GM23248 (cell line): ENCODE data around the gene IQCK. TPM values are rescaled to one million over a fixed set of nuclear protein-coding genes. Genes with fewer than 3 reads are reported as not detected.

Experiments
- DNase-seq: peaks from one replicate; pipeline ENCODE4 v3.0.0-alpha.2; 2015
- H2AFZ ChIP-seq: fragments of 200-600 bp; sonication (generic); 2 replicates; pipeline ENCODE4 v1.6.1; 2016; ENCODE audit warnings: antibody characterized with exemption
- H3F3A ChIP-seq: fragments of 200-600 bp; sonication (generic); 2 replicates; pipeline ENCODE4 v1.6.1; 2016; ENCODE audit warnings: mild to moderate bottlenecking, antibody characterized with exemption, mixed run types; ENCODE audit not compliant: insufficient read depth
- H3K27ac ChIP-seq: fragments of 200-600 bp; sonication (generic); 2 replicates; pipeline ENCODE4 v1.5.1; 2016; ENCODE audit warnings: mild to moderate bottlenecking
- H3K27me3 ChIP-seq: fragments of 200-600 bp; sonication (generic); replicated peaks from 2 replicates; pipeline ENCODE4 v1.6.1; 2016; ENCODE audit warnings: mild to moderate bottlenecking; ENCODE audit not compliant: insufficient read depth
- H3K36me3 ChIP-seq: fragments of 200-600 bp; sonication (generic); 2 replicates; pipeline ENCODE4 v1.6.1; 2016; ENCODE audit warnings: low read depth, mild to moderate bottlenecking
- H3K4me1 ChIP-seq: fragments of 200-600 bp; sonication (generic); 2 replicates; pipeline ENCODE4 v1.6.1; 2016; ENCODE audit warnings: mild to moderate bottlenecking; ENCODE audit not compliant: insufficient read depth
- H3K4me2 ChIP-seq: fragments of 200-600 bp; sonication (generic); one replicate; pipeline ENCODE4 v1.6.1; 2016; ENCODE audit warnings: mild to moderate bottlenecking; ENCODE audit not compliant: unreplicated experiment
- H3K4me3 ChIP-seq: fragments of 200-600 bp; sonication (generic); 2 replicates; pipeline ENCODE4 v1.5.1; 2016; ENCODE audit warnings: mild to moderate bottlenecking
- H3K79me2 ChIP-seq: fragments of 200-600 bp; sonication (generic); 2 replicates; pipeline ENCODE4 v1.6.1; 2016; ENCODE audit warnings: mild to moderate bottlenecking; ENCODE audit not compliant: insufficient read depth
- H3K9ac ChIP-seq: fragments of 200-600 bp; sonication (generic); 2 replicates; pipeline ENCODE4 v1.6.1; 2016; ENCODE audit warnings: mild to moderate bottlenecking
- H3K9me2 ChIP-seq: fragments of 200-600 bp; sonication (generic); 2 replicates; pipeline ENCODE4 v1.6.1; 2016; ENCODE audit warnings: mixed run types, mild to moderate bottlenecking, moderate library complexity; ENCODE audit not compliant: insufficient read depth
- H3K9me3 ChIP-seq: fragments of 200-600 bp; sonication (generic); one replicate; pipeline ENCODE4 v1.6.1; 2017; ENCODE audit warnings: low read depth
- H4K20me1 ChIP-seq: fragments of 200-600 bp; sonication (generic); 2 replicates; pipeline ENCODE4 v1.6.0; 2016; ENCODE audit not compliant: insufficient read depth
- EZH2 ChIP-seq: fragments of 200-600 bp; sonication (generic); IDR thresholded peaks from 2 replicates; pipeline ENCODE4 v1.6.1; 2018; ENCODE audit warnings: antibody characterized with exemption, mild to moderate bottlenecking; ENCODE audit not compliant: insufficient read depth, poor library complexity, severe bottlenecking
- EZH2phosphoT487 ChIP-seq: fragments of 200-600 bp; sonication (generic); IDR thresholded peaks from 2 replicates; pipeline ENCODE4 v1.6.1; 2018; ENCODE audit warnings: antibody characterized with exemption, moderate library complexity, mild to moderate bottlenecking, low read depth; ENCODE audit not compliant: insufficient read depth
- WGBS, 2 experiments: methylation state at CpG; one replicate each; pipeline ENCODE4 v1.1.6; 2015 to 2017; ENCODE audit warnings: low lambda C conversion rate in 2 of 2, low coverage in 1 of 2; ENCODE audit errors: missing lambda C conversion rate in 2 of 2; 5-methylcytosine and 5-hydroxymethylcytosine counted together
- in situ Hi-C: fragments of 300-500 bp; cut with MboI; formaldehyde crosslinking; loops from 2 replicates; pipeline ENCODE4 v1.15.0; 2020
- polyA plus RNA-seq: library from polyadenylated mRNA; unstranded; fragments of >200 nt; fragmentation: Nextera tagmentation; extraction: Ambion mirVana; gene quantifications from 2 replicates; pipeline ENCODE4 v1.2.1, GENCODE V29; 2016
- total RNA-seq: library from RNA; depleted of rRNA; stranded (reverse); fragments of >200 nt; shearing (Covaris generic); gene quantifications from 2 replicates; pipeline ENCODE4 v1.2.3, GENCODE V29; 2014

IQCK gene
- total and polyA plus RNA-seq, 2 experiments from 2014 or later = 9.7 to 9.8 TPM

- Histone ChIP-seq H3K4me3 (no peak overlapping the region), H3K27me3 (no peaks in the 10 kb centered on the region), H3K27ac (no peak overlapping the region), H3K9ac (no peak overlapping the region), H3K9me3 (no peaks in the 10 kb centered on the region), H3K9me2 (no peaks in the 10 kb centered on the region), H3K4me1 (no peaks in the 10 kb centered on the region), H3F3A (no peaks in the 10 kb centered on the region), H3K36me3 (no peaks in the 10 kb centered on the region), H2AFZ (no peak overlapping the region), H3K79me2 (no peaks in the 10 kb centered on the region), H3K4me2 (no peak overlapping the region), H4K20me1 (no peaks in the 10 kb centered on the region)
- no peak for TF ChIP-seq EZH2
- no peak for TF ChIP-seq EZH2phosphoT487
- DNase-seq = no peak
- 23 to 27% methylated on average over 7 of the region's 7 CpGs for WGBS, 2 experiments
- in situ Hi-C loops = no loop called here
Measured at GRCh38 chr16:19853742-19854542, 135.9 kb downstream of the IQCK start.

GRCh38 chr16:19854543-19854876 lies 136.4 kb downstream of the IQCK start:
- no peak for TF ChIP-seq EZH2phosphoT487
- no peak for DNase-seq
- Histone ChIP-seq H3K4me2 (no peak overlapping the region), H3K4me1 (no peaks in the 10 kb centered on the region), H3K9ac (no peak overlapping the region), H3K4me3 (no peak overlapping the region), H3F3A (no peaks in the 10 kb centered on the region), H3K9me2 (no peaks in the 10 kb centered on the region), H3K79me2 (no peaks in the 10 kb centered on the region), H3K36me3 (no peaks in the 10 kb centered on the region), H4K20me1 (no peaks in the 10 kb centered on the region), H2AFZ (no peak overlapping the region), H3K9me3 (no peaks in the 10 kb centered on the region), H3K27me3 (no peaks in the 10 kb centered on the region), H3K27ac (no peak overlapping the region)
- in situ Hi-C loops = no loop called here
- WGBS, 2 experiments = 75 to 78% methylated on average over 6 of the region's 6 CpGs

- Histone ChIP-seq H3K4me2 (no peak overlapping the region), H2AFZ (no peak overlapping the region), H3K9me2 (no peaks in the 10 kb centered on the region), H3K4me1 (no peaks in the 10 kb centered on the region), H3K36me3 (no peaks in the 10 kb centered on the region), H3K9ac (no peak overlapping the region), H3K79me2 (no peaks in the 10 kb centered on the region), H3F3A (no peaks in the 10 kb centered on the region), H3K9me3 (no peaks in the 10 kb centered on the region), H3K27ac (no peak overlapping the region), H4K20me1 (no peaks in the 10 kb centered on the region), H3K4me3 (no peak overlapping the region), H3K27me3 (no peaks in the 10 kb centered on the region)
- in situ Hi-C loops = no loop called here
- DNase-seq = no peak
- WGBS, 2 experiments = 82 to 90% methylated on average over 10 of the region's 10 CpGs
- no peak for TF ChIP-seq EZH2
- TF ChIP-seq EZH2phosphoT487 = no peak
Measured at GRCh38 chr16:19856120-19856519, 138.0 kb downstream of the IQCK start.

- WGBS, 2 experiments = 82 to 85% methylated on average over 16 of the region's 16 CpGs
- no peak overlapping the region for H3K4me3 ChIP-seq
- H3K27me3 ChIP-seq = no peaks in the 10 kb centered on the region
- in situ Hi-C loops = no loop called here
- no peaks in the 10 kb centered on the region for H4K20me1 ChIP-seq
- H3K9ac ChIP-seq = no peak overlapping the region
- H3K79me2 ChIP-seq = no peaks in the 10 kb centered on the region
- no peaks in the 10 kb centered on the region for H3K36me3 ChIP-seq
- no peak for DNase-seq
- no peak overlapping the region for H3K4me2 ChIP-seq
- no peak overlapping the region for H3K27ac ChIP-seq
- no peaks in the 10 kb centered on the region for H3K9me3 ChIP-seq
- no peaks in the 10 kb centered on the region for H3K4me1 ChIP-seq
- H3F3A ChIP-seq = no peaks in the 10 kb centered on the region
- no peak overlapping the region for H2AFZ ChIP-seq
- TF ChIP-seq EZH2phosphoT487 = no peak
- TF ChIP-seq EZH2 = no peak
- H3K9me2 ChIP-seq = no peaks in the 10 kb centered on the region
Measured at GRCh38 chr16:19857593-19858339, 139.7 kb downstream of the IQCK start.
